Measurements from ENCODE around the gene CHMP6.
A peak's percentile ranks its signal among the peaks of the same experiment; 100 is the strongest.

The CHMP6 gene

GRCh38 chr17:81013642-81014041 is 22.0 kb downstream of the CHMP6 start:
- H3K27ac ChIP-seq: no peak overlapping the region
- TF ChIP-seq, protein P1, sequence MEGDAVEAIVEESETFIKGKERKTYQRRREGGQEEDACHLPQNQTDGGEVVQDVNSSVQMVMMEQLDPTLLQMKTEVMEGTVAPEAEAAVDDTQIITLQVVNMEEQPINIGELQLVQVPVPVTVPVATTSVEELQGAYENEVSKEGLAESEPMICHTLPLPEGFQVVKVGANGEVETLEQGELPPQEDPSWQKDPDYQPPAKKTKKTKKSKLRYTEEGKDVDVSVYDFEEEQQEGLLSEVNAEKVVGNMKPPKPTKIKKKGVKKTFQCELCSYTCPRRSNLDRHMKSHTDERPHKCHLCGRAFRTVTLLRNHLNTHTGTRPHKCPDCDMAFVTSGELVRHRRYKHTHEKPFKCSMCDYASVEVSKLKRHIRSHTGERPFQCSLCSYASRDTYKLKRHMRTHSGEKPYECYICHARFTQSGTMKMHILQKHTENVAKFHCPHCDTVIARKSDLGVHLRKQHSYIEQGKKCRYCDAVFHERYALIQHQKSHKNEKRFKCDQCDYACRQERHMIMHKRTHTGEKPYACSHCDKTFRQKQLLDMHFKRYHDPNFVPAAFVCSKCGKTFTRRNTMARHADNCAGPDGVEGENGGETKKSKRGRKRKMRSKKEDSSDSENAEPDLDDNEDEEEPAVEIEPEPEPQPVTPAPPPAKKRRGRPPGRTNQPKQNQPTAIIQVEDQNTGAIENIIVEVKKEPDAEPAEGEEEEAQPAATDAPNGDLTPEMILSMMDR (IDR thresholded peaks at IDR 0.05): no peak
- no peak for TF ChIP-seq ZFX (IDR thresholded peaks at IDR 0.05; ENCODE audit: borderline replicate concordance)

DNA sequence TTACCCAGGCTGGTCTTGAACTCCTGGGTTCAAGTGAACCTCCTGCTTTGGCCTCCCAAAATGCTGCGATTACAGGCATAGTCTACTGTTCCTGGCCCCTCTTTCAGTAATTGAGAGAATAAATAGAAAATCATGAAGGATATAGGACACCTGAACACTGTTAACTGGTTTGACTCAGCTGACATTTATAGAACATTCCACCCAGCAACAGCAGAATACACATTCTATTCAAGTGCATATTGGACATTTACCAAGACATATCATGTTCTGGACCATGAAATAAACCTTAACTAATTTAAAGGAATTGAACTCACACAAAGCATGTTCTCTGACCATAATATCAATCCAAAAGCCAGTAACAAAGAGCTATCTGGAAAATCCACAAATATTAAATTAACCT is 23.5 kb downstream of the CHMP6 start:
- TF ChIP-seq ZFX (IDR thresholded peaks at IDR 0.05; ENCODE audit: borderline replicate concordance): no peak
- TF ChIP-seq, protein P1 (IDR thresholded peaks at IDR 0.05): no peak
- H3K27ac ChIP-seq: no peak overlapping the region

DNA sequence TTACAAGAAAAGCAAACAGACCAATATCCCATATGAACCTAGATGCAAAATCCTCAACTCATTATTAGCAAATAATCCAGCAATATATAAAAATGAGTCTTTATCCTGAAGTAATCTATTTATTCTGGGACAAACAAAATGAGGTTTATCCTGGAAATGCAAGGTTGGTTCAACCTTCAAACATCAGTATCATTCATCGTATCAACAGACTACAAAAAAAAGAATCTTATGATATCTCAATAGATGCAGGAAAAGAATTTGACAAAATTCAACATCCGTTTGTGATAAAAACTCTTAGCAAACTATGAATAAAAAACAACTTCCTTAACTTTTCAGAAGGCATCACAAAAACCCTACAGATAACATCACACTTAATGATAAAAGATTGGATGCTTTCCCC is 24.9 kb downstream of the CHMP6 start:
- no peak overlapping the region for H3K27ac ChIP-seq
- TF ChIP-seq ZFX (IDR thresholded peaks at IDR 0.05; ENCODE audit: borderline replicate concordance): no peak

GRCh38 chr17:81017330-81017729 is 25.7 kb downstream of the CHMP6 start:
- H3K27ac ChIP-seq: peak overlapping the region; percentile 79

DNA sequence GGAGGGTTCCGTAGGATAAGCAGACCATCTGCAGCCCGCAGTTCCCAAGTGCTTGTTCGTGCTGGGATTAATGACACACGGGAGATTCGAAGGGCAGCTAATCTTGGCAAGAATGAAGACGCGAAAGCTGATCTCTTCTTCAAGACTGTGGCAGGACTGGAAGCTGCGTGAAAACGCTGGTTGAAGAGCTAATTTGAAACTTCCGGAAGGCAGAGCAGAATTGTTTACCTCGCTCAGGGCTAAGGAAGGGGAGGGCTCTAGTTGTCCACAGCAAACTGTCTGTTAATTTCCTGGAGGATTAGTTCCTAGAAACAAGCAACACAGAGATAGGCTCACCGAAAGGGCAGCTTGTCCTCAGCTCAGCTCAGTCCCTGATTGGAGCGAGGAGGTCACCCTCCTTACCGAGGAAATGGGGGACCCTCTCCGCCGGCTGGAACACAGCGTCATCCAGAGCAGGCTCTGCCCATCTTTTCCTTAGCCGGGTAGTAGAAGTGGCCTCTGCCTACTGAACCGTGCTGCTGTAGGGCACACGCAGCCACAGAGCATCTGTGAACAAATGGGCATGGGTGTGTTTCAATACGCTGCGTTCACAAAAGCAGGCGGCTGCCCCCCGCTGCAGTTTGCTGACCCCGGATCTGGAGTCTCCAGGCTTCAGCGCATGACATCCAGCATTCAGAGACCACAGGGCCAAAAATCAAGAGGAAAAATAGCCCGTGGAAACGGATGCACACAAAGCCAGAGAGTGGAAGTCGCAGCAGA is 26.6 kb downstream of the CHMP6 start:
- no peak for TF ChIP-seq ZFX (IDR thresholded peaks at IDR 0.05; ENCODE audit: borderline replicate concordance)
- TF ChIP-seq, protein P1 (IDR thresholded peaks at IDR 0.05): no peak
- peak overlapping the region; percentile 79 for H3K27ac ChIP-seq

GRCh38 chr17:81019563-81020442 is 28.2 kb downstream of the CHMP6 start:
- H3K27ac ChIP-seq: no peak overlapping the region
- TF ChIP-seq, protein P1 (IDR thresholded peaks at IDR 0.05): no peak
- no peak for TF ChIP-seq ZFX (IDR thresholded peaks at IDR 0.05; ENCODE audit: borderline replicate concordance)

DNA sequence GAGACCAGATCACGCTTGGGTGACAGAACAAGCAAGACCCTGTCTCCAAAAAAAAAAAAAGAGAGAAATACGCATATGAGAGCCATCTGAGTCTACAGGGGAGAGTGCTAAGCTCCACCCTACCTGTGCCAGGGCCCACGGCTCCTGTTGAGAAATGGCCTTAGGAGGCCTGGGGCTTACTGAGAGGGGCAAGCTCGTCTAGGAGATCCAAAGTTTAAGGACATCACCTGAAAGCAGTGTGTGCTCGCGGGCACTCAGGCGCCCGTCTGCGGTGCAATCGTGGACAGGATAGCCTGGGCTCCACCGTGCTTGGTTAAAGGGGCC is 28.8 kb downstream of the CHMP6 start:
- TF ChIP-seq ZFX (IDR thresholded peaks at IDR 0.05; ENCODE audit: borderline replicate concordance): no peak
- TF ChIP-seq, protein P1 (IDR thresholded peaks at IDR 0.05): no peak
- no peak overlapping the region for H3K27ac ChIP-seq

DNA sequence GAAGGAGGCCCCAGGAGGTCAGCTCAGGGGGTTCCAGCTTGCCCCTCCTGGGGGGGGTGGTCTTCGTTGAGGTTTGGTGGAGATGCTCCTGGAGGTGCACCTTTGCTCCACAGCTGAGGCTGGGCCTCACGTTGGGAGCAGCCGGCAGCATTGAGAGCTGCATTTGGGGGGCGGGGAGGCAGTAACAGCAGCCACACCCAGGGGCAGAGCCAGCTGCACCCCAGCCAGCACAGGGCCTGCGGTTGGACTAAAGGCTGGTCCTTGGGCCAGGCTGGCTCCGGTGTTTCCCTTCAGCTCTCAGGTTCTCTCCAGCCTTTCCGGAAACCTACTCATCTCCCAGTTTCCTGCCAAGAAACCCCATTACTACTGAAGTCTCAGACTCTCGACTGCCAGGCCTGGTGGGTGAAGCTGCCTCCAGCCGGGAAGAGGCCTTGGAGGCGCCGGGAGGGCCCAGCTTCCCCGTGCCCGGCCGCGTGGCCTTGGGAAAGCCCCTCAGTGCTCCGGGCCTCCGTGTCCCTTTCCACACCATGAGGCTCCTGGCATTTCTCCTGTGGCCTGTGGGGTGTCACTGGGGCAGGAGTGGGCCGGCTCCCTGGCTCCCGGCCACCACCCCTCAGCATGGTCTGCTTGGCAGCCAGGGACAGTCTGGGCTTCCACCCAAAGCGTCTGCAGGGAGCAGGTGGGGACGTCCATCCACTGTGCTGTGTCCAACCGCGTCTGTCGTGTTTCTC is 29.3 kb downstream of the CHMP6 start:
- no peak for TF ChIP-seq ZFX (IDR thresholded peaks at IDR 0.05; ENCODE audit: borderline replicate concordance)
- TF ChIP-seq, protein P1 (IDR thresholded peaks at IDR 0.05): no peak
- H3K27ac ChIP-seq: no peak overlapping the region

Data from 22Rv1 (cell line).